H1 (cell line): ENCODE data around the gene PAIP2B. TPM values are rescaled to one million over a fixed set of nuclear protein-coding genes. Genes with fewer than 3 reads are reported as not detected.

ENCODE experiments used
- CTCF ChIA-PET: fragments of 300-600 bp; sonication (Branson Sonifier 250); formaldehyde crosslinking; loops from one replicate; lab custom pipeline; 2021; ENCODE audit not compliant: partially characterized antibody; lab: Charles Lee
- POLR2A ChIA-PET: fragments of 300-600 bp; sonication (Branson Sonifier 250); formaldehyde crosslinking; loops from one replicate; lab custom pipeline; 2021; ENCODE audit warnings: inconsistent platforms; ENCODE audit not compliant: partially characterized antibody; lab: Charles Lee
- DNase-seq, 2 experiments: peaks; one replicate each; pipeline versions ENCODE4 v3.0.0 to v3.0.0-alpha.2; 2010 to 2022; ENCODE audit warnings: low spot score in 2 of 2, low read depth in 1 of 2, mixed read lengths in 1 of 2
- FAIRE-seq: peaks from 2 replicates; lab custom pipeline; 2011; peaks lifted over from hg19 to GRCh38; lab: Jason Lieb, UNC
- H2AFZ ChIP-seq: 2 replicates; pipeline ENCODE4 v1.8.1; 2012; ENCODE audit warnings: low read length, inconsistent platforms
- H2AK5ac ChIP-seq: 2 replicates; pipeline ENCODE4 v1.6.1; 2013; ENCODE audit warnings: low read depth, low read length
- H2BK120ac ChIP-seq: replicated peaks from 2 replicates; pipeline ENCODE3; 2013; ENCODE audit warnings: low read depth, low read length, inconsistent platforms
- H2BK12ac ChIP-seq: 2 replicates; pipeline ENCODE4 v1.6.1; 2013; ENCODE audit warnings: low read depth, low read length
- H2BK15ac ChIP-seq: 2 replicates; pipeline ENCODE4 v1.6.1; 2013; ENCODE audit warnings: low read length
- H2BK20ac ChIP-seq: 2 replicates; pipeline ENCODE4 v1.6.1; 2013; ENCODE audit warnings: low read length
- H2BK5ac ChIP-seq: 2 replicates; pipeline ENCODE4 v1.6.1; 2013; ENCODE audit warnings: low read depth, low read length
- H3K14ac ChIP-seq: 2 replicates; pipeline ENCODE4 v1.6.1; 2013; ENCODE audit warnings: inconsistent platforms; ENCODE audit not compliant: insufficient read length
- H3K18ac ChIP-seq: 2 replicates; pipeline ENCODE4 v1.6.1; 2013; ENCODE audit warnings: low read length; ENCODE audit errors: extremely low read depth
- H3K23ac ChIP-seq: 2 replicates; pipeline ENCODE4 v1.6.1; 2013; ENCODE audit warnings: inconsistent platforms; ENCODE audit not compliant: insufficient read length
- H3K23me2 ChIP-seq: 2 replicates; pipeline ENCODE4 v1.6.1; 2013; ENCODE audit warnings: low read depth, low read length
- H3K27ac ChIP-seq: 2 replicates; pipeline ENCODE4 v1.6.1; 2011; ENCODE audit warnings: low read depth, low read length, inconsistent platforms
- H3K27me3 ChIP-seq, 4 experiments: replicated peaks in 1 of 4; 1 replicate in 1 of 4; 2 replicates in 3 of 4; pipeline versions ENCODE4 v1.6.1 to v1.8.1; 2011 to 2013; ENCODE audit warnings: low read length in 3 of 4, mild to moderate bottlenecking in 3 of 4, inconsistent platforms in 2 of 4, mixed read lengths in 2 of 4, moderate library complexity in 1 of 4; ENCODE audit not compliant: control insufficient read depth in 3 of 4, insufficient read depth in 3 of 4; ENCODE audit errors: extremely low read depth in 1 of 4
- H3K36me3 ChIP-seq, 4 experiments: 2 replicates each; pipeline versions ENCODE4 v1.6.1 to v1.8.1; 2011 to 2013; ENCODE audit warnings: mild to moderate bottlenecking in 4 of 4, low read length in 3 of 4, moderate library complexity in 2 of 4, control low read depth in 1 of 4, inconsistent platforms in 1 of 4; ENCODE audit not compliant: insufficient read depth in 4 of 4, control insufficient read depth in 2 of 4
- H3K4ac ChIP-seq: replicated peaks from 2 replicates; pipeline ENCODE3; 2013; ENCODE audit warnings: low read length, low read depth, mixed read lengths, inconsistent platforms; ENCODE audit not compliant: insufficient read length
- H3K4me1 ChIP-seq, 4 experiments: replicated peaks in 1 of 4; 1 replicate in 1 of 4; 2 replicates in 3 of 4; pipeline versions ENCODE4 v1.6.1 to v1.8.1; 2011 to 2013; ENCODE audit warnings: low read length in 3 of 4, inconsistent platforms in 2 of 4, mixed read lengths in 1 of 4; ENCODE audit not compliant: insufficient read depth in 4 of 4, control insufficient read depth in 3 of 4
- H3K4me2 ChIP-seq, 2 experiments: 2 replicates each; pipeline versions ENCODE4 v1.6.1 to v1.8.1; 2011 to 2013; ENCODE audit warnings: low read depth in 2 of 2, low read length in 2 of 2, control low read depth in 1 of 2, inconsistent platforms in 1 of 2, mild to moderate bottlenecking in 1 of 2; ENCODE audit not compliant: insufficient read depth in 1 of 2
- H3K4me3 ChIP-seq, 4 experiments: fragments of 200-600, 300-600 bp in 1 of 4; sonication (generic), shearing (Covaris generic), sonication (Bioruptor Twin) in 1 of 4; 2 replicates each; pipeline versions ENCODE4 v1.5.1 to v1.8.1; 2011 to 2016; ENCODE audit warnings: low read length in 4 of 4, low read depth in 3 of 4, control low read depth in 2 of 4, inconsistent platforms in 2 of 4, mild to moderate bottlenecking in 2 of 4, mixed read lengths in 1 of 4, moderate library complexity in 1 of 4; ENCODE audit not compliant: insufficient read depth in 2 of 4; ENCODE audit errors: extremely low read depth in 1 of 4
- H3K56ac ChIP-seq: replicated peaks from 2 replicates; pipeline ENCODE3; 2013; ENCODE audit warnings: low read depth, mild to moderate bottlenecking, mixed read lengths, low read length, inconsistent platforms; ENCODE audit not compliant: insufficient read length
- H3K79me1 ChIP-seq: 2 replicates; pipeline ENCODE4 v1.6.1; 2013; ENCODE audit warnings: low read depth, low read length, control low read depth
- H3K79me2 ChIP-seq, 2 experiments: 2 replicates each; pipeline versions ENCODE4 v1.6.1 to v1.8.1; 2012 to 2013; ENCODE audit warnings: low read length in 2 of 2, mild to moderate bottlenecking in 2 of 2, inconsistent platforms in 1 of 2; ENCODE audit not compliant: insufficient read depth in 2 of 2, control insufficient read depth in 1 of 2
- H3K9ac ChIP-seq, 4 experiments: replicated peaks in 1 of 4; 1 replicate in 1 of 4; 2 replicates in 3 of 4; pipeline versions ENCODE4 v1.6.1 to v1.8.1; 2011 to 2013; ENCODE audit warnings: low read depth in 3 of 4, low read length in 3 of 4, control low read depth in 2 of 4, mild to moderate bottlenecking in 2 of 4, moderate library complexity in 2 of 4, inconsistent platforms in 1 of 4; ENCODE audit errors: extremely low read depth in 1 of 4
- H3K9me3 ChIP-seq, 2 experiments: 2 replicates each; pipeline versions ENCODE4 v1.6.1 to v1.8.1; 2012 to 2013; ENCODE audit warnings: mild to moderate bottlenecking in 2 of 2, moderate library complexity in 2 of 2, control low read depth in 1 of 2, inconsistent platforms in 1 of 2, low read depth in 1 of 2, low read length in 1 of 2, mixed read lengths in 1 of 2; ENCODE audit not compliant: insufficient read depth in 2 of 2
- H4K20me1 ChIP-seq, 2 experiments: replicated peaks in 1 of 2; 2 replicates each; pipeline versions ENCODE3 to v1.8.1; 2011 to 2013; ENCODE audit warnings: inconsistent platforms in 2 of 2, low read length in 2 of 2, mild to moderate bottlenecking in 1 of 2; ENCODE audit not compliant: insufficient read depth in 2 of 2, control insufficient read depth in 1 of 2
- H4K5ac ChIP-seq: 2 replicates; pipeline ENCODE4 v1.6.1; 2013; ENCODE audit warnings: low read length, low read depth, mixed read lengths, inconsistent platforms; ENCODE audit not compliant: insufficient read length
- H4K8ac ChIP-seq: 2 replicates; pipeline ENCODE4 v1.8.0; 2013; ENCODE audit warnings: mild to moderate bottlenecking, moderate library complexity, low read length, inconsistent platforms; ENCODE audit not compliant: insufficient read depth; ENCODE audit errors: extremely low read depth
- H4K91ac ChIP-seq: replicated peaks from 2 replicates; pipeline ENCODE3; 2013; ENCODE audit warnings: low read length, mixed read lengths, inconsistent platforms; ENCODE audit not compliant: insufficient read length
- BRCA1 ChIP-seq: IDR thresholded peaks from 2 replicates; pipeline ENCODE4 v1.6.1; 2012; ENCODE audit warnings: low read depth, low read length, improper control_type of control experiment
- CHD1 ChIP-seq: IDR thresholded peaks from 2 replicates; pipeline ENCODE4 v1.6.1; 2012; ENCODE audit warnings: low read depth, low read length, improper control_type of control experiment
- EGR1 ChIP-seq: IDR thresholded peaks from 2 replicates; pipeline ENCODE4 v1.6.1; 2011; ENCODE audit warnings: low read depth, low read length, borderline replicate concordance
- HDAC2 ChIP-seq, 2 experiments: fragments of 300-600 bp in 1 of 2; sonication (generic) in 1 of 2; IDR thresholded peaks; 2 replicates each; pipeline ENCODE4 v1.6.1; 2011 to 2012; ENCODE audit warnings: low read depth in 2 of 2, low read length in 2 of 2, mild to moderate bottlenecking in 2 of 2, moderate library complexity in 2 of 2, borderline replicate concordance in 1 of 2, inconsistent platforms in 1 of 2
- JUN ChIP-seq: IDR thresholded peaks from 2 replicates; pipeline ENCODE4 v1.6.1; 2011; ENCODE audit warnings: low read depth, mild to moderate bottlenecking, improper control_type of control experiment, low read length
- NRF1 ChIP-seq: IDR thresholded peaks from 2 replicates; pipeline ENCODE4 v1.6.1; 2011; ENCODE audit warnings: mild to moderate bottlenecking, low read depth, low read length, improper control_type of control experiment
- RAD21 ChIP-seq, 2 experiments: IDR thresholded peaks in 1 of 2; conservative IDR thresholded peaks in 1 of 2; 2 replicates each; pipeline ENCODE4 v1.6.1; 2011; ENCODE audit warnings: low read depth in 2 of 2, low read length in 2 of 2, improper control_type of control experiment in 1 of 2, inconsistent platforms in 1 of 2, mild to moderate bottlenecking in 1 of 2, moderate library complexity in 1 of 2
- RXRA ChIP-seq: IDR thresholded peaks from 2 replicates; pipeline ENCODE4 v1.6.1; 2011; ENCODE audit warnings: low read depth, mild to moderate bottlenecking, low read length, moderate library complexity; ENCODE audit not compliant: insufficient read depth
- WGBS, 2 experiments: shearing (Covaris generic) in 1 of 2; methylation state at CpG; one replicate each; pipeline versions ENCODE4 v1.1.6 to v1.1.7; 2013 to 2015; ENCODE audit warnings: low lambda C conversion rate in 2 of 2, mixed read lengths in 2 of 2, inconsistent platforms in 1 of 2, low coverage in 1 of 2, missing lambda C conversion rate in 1 of 2; ENCODE audit not compliant: insufficient replicate concordance in 2 of 2, insufficient coverage in 1 of 2, insufficient read length in 1 of 2; ENCODE audit errors: extremely low coverage in 1 of 2, missing lambda C conversion rate in 1 of 2; 5-methylcytosine and 5-hydroxymethylcytosine counted together
- polyA plus RNA-seq, 7 experiments: library from polyadenylated mRNA; depleted of rRNA in 3 of 7; stranded (reverse) in 5 of 7; unstranded in 2 of 7; fragments of >200 nt in 5 of 7; fragments of 200-250 nt in 2 of 7; gene quantifications; 1 replicate in 5 of 7; 2 replicates in 1 of 7; 4 replicates in 1 of 7; pipeline versions ENCODE4 v1.2.1 to v1.2.3, GENCODE V29; 2011 to 2013; ENCODE audit warnings: missing spikeins in 2 of 7, mixed read lengths in 2 of 7
- total RNA-seq: library from RNA; stranded (reverse); fragmentation: NEBNext Ultra II Directional; extraction: Animal tissue kit (Norgen Biotek cat#: 25700); gene quantifications from 2 replicates; pipeline ENCODE4 v1.2.1, GENCODE V29; 2021
- TF ChIP-seq, protein P1 (sequence below): IDR thresholded peaks from 2 replicates; pipeline ENCODE4 v1.6.1; 2012; ENCODE audit warnings: inconsistent platforms
- TF ChIP-seq, protein P2 (sequence below): IDR thresholded peaks from 2 replicates; pipeline ENCODE4 v1.6.1; 2012; ENCODE audit warnings: low read length, inconsistent platforms

Gene PAIP2B
- total and polyA plus RNA-seq, 2 of the 8 experiments (the other 6 are each of a cell fraction or from before 2014, with no cell fraction given): 8.4 to 31.3 TPM

DNA sequence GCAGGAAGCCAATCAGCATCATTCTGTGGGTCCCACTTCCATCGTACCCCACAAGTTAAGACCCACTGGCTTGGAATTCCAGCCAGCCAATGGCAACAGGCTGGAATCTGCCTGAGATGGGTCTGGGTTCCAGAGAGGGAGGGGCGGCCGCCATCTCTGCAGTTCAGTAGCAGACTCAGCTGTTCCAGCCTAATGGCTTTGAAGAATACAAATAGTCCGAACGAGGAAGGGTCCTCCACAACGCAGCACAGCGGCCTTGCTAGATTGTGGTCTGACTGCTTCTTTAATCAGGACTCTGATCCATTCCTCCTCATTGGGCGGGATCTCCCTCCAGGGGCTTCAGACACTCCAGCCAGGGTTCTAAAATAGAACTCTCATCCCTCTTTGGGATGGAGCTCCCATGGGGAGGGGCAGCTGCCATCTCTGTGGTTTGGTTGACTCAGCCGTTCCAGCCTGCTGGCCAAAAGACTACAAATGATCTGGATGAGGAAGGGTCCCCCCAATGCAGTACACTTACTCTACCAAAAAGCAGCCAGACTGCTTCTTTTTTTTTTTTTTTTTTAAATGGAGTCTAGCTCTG, 42.7 kb upstream of the PAIP2B start:
- H4K20me1 ChIP-seq: no peaks in the 10 kb centered on the region
- 84% methylated on average over 8 of the region's 9 CpGs; no CpG with 5 or more reads in 1 of the 2 experiments for WGBS, 2 experiments
- H3K79me2 ChIP-seq: no peaks in the 10 kb centered on the region
- no peak overlapping the region for H3K4ac ChIP-seq
- ChIA-PET CTCF (interaction anchor here (0.9 to 1.6 kb wide), 4 partner anchors 19 to 70 kb away, joined by 3 to 6 read pairs (median 6); no protein-coding TSS in a partner anchor), POLR2A (interaction anchor here (1.5 kb wide), 1 partner anchor 8 kb away, joined by 3 read pairs; no protein-coding TSS in a partner anchor)
- no peak overlapping the region for H3K56ac ChIP-seq
- H2AFZ ChIP-seq: no peak overlapping the region; the same call in 1 of the 2 replicates
- H3K23me2 ChIP-seq: no peaks in the 10 kb centered on the region
- H3K79me1 ChIP-seq: no peaks in the 10 kb centered on the region
- H3K27ac ChIP-seq: no peak overlapping the region
- H3K4me1 ChIP-seq: no peaks in the 10 kb centered on the region
- H2BK5ac ChIP-seq: no peak overlapping the region
- no peak for DNase-seq
- no peaks in the 10 kb centered on the region for H3K27me3 ChIP-seq
- H2BK120ac ChIP-seq: no peak overlapping the region
- H3K23ac ChIP-seq: no peak overlapping the region
- no peak overlapping the region for H3K4me3 ChIP-seq
- H4K91ac ChIP-seq: no peak overlapping the region
- H3K18ac ChIP-seq: no peak overlapping the region
- H3K36me3 ChIP-seq: no peaks in the 10 kb centered on the region
- no peaks in the 10 kb centered on the region for H3K9me3 ChIP-seq
- no peak overlapping the region for H3K4me2 ChIP-seq
- no peak overlapping the region for H3K9ac ChIP-seq
- H3K14ac ChIP-seq: no peak overlapping the region
- no peak overlapping the region for H4K8ac ChIP-seq
- no peak overlapping the region for H4K5ac ChIP-seq
- H2BK20ac ChIP-seq: no peak overlapping the region
- no peak overlapping the region for H2BK15ac ChIP-seq
- H2AK5ac ChIP-seq: no peak overlapping the region
- no peak for FAIRE-seq
- H2BK12ac ChIP-seq: no peak overlapping the region
- TF ChIP-seq, protein P1, sequence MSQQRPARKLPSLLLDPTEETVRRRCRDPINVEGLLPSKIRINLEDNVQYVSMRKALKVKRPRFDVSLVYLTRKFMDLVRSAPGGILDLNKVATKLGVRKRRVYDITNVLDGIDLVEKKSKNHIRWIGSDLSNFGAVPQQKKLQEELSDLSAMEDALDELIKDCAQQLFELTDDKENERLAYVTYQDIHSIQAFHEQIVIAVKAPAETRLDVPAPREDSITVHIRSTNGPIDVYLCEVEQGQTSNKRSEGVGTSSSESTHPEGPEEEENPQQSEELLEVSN: no peak
- TF ChIP-seq RAD21 (IDR thresholded peaks at IDR 0.05 in 1 of 2, conservative IDR thresholded peaks at IDR 0.05 in 1 of 2; ENCODE audit: low read depth in 2 of 2, low read length in 2 of 2) (no peak), BRCA1 (no peak), HDAC2 (IDR thresholded peaks at IDR 0.05; ENCODE audit: borderline replicate concordance in 1 of 2, low read depth in 2 of 2, low read length in 2 of 2) (no peak), JUN (no peak), EGR1 (no peak), NRF1 (no peak), CHD1 (no peak), RXRA (no peak)
- TF ChIP-seq, protein P2, sequence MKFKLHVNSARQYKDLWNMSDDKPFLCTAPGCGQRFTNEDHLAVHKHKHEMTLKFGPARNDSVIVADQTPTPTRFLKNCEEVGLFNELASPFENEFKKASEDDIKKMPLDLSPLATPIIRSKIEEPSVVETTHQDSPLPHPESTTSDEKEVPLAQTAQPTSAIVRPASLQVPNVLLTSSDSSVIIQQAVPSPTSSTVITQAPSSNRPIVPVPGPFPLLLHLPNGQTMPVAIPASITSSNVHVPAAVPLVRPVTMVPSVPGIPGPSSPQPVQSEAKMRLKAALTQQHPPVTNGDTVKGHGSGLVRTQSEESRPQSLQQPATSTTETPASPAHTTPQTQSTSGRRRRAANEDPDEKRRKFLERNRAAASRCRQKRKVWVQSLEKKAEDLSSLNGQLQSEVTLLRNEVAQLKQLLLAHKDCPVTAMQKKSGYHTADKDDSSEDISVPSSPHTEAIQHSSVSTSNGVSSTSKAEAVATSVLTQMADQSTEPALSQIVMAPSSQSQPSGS: no peak
